GM18520 (cell line): ENCODE data around the gene ANTKMT.

ENCODE experiments used
- ATAC-seq: cut with Tn5 transposase; IDR thresholded peaks from one replicate; pipeline ENCODE4 v1.9.1; 2021; ENCODE audit not compliant: unreplicated experiment

ANTKMT gene

DNA sequence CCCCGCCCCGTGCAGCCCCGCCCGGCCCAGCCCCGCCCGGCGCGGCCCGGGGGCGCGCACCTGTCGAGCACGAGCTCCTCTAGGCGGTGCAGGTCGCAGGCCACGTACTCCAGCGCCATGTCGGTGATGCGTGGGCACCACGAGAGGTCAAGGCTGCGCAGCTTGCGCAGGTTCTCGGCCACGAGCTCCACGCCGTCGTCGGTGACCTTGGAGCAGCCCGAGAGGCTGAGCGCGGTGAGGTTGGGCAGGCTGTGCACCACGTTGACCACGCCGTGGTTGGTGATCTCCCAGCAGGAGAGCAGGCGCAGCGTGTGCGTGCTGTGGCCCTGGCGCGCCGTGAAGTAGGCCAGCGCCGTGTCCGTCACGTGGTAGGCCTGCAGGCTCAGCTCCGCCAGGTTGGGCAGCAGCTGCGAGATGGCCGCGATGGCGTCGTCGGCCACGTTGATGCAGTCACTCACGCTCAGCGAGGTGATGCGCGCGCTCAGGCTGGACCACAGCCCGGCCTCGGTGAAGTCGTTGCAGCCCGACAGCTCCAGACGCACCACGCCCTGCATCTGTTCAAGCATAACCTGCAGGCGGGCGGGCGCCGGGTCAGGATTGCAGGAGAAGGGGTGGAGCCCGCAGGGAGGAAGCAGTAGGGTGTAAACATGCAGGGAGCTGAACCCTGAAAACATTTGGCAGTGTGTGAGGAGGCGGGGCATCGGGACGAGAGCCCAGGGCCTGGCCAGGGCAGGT is 25.4 kb upstream of the ANTKMT start:
- no peak for ATAC-seq

- ATAC-seq, result no peak
Observed at GRCh38 chr16:698911-699671, 21.9 kb upstream of the ANTKMT start.

DNA sequence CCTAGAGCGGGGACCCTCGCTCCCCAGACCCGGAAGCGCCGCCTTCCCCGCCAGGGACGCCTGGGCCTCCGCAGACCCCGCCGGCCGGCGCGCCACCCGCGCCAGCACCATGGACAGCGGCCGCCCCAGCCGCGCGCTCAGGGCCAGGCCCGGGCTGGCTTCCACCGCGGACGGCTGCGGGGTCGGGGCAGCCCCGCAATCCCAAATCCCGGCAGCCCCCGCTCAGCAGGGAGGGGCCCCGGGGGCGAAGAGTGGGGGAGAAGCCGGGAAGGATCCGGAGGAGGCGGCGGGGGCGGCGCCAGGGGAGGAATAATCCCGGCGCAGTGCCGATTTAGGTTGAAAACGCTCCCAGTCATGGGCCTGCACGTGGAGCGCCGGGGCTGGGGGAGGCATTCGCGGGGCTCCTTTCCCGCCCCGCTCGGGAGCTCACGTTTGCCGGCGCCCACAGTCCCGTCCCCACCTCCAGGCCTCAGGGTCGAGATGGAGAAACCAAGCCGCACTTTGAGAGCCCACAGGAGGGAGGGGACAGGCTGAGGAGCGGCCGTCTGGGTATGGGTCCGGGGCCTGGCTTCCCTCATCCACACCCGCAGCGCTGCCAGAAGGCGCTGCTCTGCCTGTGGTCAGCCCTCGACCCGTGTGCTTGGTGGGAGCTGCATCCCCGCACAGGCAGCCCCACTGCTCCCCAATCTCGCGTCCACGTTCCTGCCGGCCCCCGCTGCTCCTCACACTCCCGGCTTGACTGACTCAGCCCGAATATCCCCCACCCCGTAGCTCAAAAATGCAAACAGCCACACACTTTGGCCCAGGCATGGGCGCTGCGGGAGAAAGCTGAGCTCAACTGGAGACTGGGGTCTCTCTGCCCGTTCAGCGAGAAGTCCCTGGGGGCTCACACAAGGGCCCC is 20.0 kb upstream of the ANTKMT start:
- no peak for ATAC-seq

DNA sequence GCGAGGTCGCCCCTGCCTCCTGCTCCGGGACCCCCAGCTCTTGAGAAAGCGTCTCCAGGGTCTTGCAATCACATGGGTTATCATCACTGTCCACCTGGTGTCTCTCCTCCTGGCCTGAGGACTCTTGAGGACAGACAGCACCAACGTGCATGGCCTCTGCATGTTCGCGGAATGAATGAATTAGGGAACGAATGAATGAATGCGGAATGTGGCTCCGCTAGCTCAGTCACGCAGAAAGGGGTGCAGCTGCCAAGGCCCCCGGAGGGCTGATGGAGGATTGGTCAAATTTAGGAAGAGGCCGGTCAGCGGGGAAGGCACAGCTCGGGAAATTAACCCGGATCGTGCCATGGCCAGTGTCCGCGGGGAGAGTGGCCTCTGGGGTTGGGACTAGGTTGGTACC is 18.6 kb upstream of the ANTKMT start:
- no peak for ATAC-seq

GRCh38 chr16:703406-703805 is 17.5 kb upstream of the ANTKMT start:
- no peak for ATAC-seq

DNA sequence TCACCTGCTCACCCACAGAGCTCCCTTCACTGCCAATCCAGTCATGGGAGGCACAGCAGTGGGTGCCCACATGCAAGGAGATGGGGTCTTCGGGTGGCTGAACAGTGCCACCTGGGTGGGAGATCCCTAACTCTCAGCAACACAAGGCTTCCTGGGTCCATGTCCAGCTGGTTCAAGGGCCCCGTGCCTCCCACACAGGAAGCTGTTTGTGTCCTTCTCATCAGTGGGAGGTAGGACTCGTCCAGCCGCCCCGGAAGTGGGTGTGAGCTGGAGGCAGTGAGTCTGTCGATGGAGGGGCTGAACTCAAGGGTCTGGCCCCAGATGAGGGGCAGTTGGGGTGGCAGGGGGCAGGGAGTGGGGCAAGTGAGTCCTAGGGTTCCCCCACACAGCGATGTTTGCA is 16.9 kb upstream of the ANTKMT start:
- ATAC-seq, result no peak

- ATAC-seq, result no peak
Observed at GRCh38 chr16:704552-705380, 16.2 kb upstream of the ANTKMT start.

- ATAC-seq, result no peak
Observed at GRCh38 chr16:705431-706188, 15.3 kb upstream of the ANTKMT start, which contains the start of gene FBXL16. Gene FBXL16 (minus strand): TSS chr16:705801. CDS start chr16:697405, 8,396 bp downstream.

DNA sequence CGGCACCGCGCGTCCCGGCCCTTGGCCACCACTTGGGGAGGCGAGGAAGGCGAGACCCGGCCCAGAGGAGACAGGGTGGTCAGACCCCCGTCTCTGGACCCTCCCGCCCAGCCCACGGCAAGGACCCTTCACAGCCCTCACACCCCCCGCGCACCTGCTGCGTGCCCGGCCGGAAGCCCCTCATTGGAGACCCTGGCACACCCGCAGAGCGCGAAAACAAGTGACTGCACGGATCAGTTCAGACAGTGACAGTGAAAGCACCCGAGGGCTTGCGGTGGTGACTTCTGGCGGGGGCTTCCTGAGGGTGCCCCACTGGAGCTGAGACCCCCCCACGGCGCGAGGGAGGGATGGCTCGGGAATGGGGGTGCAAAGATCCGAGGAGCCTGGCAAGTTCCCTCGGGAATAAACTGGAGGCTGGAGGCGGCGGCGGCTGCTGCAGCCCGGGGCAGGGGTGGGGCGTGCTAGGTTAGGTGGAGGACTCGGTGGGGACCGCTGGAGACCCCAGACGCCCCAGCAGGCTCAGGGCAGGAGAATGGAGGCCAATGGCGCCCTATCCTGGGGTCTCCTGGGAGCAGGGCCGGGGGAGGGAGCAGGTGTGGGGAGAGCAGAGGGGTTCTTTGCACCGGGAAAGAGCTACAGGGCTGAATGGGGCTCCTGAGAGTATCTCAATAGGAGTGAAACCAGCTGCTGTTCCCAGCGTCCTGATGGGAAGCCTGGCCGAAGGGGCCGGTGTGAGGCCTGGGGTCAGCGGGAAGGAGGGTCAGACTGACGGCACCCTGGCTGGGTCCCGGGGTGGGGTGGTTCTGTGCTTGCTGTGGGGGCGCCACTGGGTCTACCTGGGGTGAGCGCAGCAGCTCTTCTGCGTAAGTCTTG is 14.5 kb upstream of the ANTKMT start:
- ATAC-seq, result no peak

- no peak for ATAC-seq
Observed at GRCh38 chr16:707062-707538, 13.8 kb upstream of the ANTKMT start.

DNA sequence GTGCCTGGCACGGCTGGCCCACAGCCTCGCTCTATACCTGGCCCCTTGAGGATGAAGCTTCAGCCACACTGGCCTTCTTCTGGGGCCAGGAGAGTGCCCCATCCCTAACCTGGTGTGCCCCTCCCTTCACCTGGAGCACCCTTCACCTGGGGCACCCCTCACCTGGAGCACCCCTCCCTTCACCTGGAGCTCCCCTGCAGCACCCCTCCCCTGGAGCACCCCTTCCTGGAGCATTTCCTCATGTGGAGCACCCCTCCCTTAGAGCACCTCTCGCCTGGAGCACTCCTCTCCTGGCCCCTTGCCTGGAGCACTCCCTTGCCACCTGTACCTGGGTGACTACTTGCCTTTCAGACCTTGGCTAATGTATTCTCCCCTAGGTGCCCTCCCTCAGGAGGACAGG is 12.9 kb upstream of the ANTKMT start:
- no peak for ATAC-seq

DNA sequence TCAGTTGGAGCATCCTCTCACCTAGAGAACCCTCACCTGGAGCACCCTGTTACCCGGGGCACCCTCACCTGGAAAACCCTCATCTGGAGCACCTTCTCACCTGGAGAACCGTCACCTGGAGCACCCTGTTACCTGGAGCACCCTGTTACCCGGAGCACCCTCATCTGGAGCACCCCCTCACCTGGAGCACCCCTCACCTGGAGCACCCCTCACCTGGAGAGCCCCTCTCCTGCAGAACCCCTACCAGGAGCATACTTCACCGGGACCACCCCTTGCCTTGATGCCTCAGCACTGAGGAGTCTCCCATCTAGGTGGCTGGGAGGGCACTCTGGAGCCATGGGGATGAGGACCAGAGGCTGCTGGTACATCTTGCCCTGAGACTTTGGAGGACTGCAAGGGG is 12.0 kb upstream of the ANTKMT start:
- no peak for ATAC-seq

DNA sequence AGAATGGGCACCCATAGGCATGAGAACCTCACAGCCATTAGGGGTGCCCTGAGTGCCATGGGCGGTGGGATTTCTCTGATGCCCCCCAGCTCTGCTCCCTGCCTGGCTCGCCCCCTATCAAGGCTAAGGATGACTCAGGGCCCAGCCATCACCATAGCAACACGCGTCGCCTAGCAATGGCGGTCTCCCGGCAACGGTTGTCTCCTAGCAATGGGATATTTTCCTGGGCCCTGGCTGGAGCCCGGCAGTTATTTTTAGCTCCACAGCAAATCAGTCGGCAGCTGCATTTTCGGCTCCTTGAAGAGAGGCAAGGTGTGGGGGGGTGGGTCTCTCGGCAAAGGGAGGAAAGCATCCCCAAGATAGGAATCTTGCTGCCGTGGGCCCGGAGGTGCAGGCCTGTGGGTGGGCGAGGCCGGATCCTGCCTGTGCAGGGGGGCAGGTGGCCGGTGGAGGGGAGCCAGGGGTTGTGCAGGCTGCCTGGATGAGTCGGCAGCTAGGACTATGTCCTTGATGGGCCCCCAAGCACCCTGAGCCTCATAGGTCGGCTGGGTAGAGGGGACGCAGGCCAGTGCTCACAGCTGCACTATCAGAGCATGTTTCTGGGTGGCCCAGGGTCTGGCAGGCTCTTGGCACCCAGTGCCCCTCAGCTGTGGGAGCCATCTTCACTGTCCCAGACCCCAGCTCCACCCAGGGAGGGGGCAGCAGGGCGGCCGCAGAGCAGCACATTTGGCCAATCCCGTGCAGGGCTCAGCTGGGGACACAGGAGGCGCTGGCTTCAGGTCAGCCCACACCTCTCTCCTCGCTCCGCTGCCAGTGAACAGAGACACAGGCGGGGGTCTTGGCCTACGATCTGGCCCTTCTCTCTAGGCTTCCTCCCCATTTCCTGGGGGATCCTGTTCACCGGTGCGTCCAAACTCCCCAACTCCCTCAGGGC is 11.1 kb upstream of the ANTKMT start:
- no peak for ATAC-seq

DNA sequence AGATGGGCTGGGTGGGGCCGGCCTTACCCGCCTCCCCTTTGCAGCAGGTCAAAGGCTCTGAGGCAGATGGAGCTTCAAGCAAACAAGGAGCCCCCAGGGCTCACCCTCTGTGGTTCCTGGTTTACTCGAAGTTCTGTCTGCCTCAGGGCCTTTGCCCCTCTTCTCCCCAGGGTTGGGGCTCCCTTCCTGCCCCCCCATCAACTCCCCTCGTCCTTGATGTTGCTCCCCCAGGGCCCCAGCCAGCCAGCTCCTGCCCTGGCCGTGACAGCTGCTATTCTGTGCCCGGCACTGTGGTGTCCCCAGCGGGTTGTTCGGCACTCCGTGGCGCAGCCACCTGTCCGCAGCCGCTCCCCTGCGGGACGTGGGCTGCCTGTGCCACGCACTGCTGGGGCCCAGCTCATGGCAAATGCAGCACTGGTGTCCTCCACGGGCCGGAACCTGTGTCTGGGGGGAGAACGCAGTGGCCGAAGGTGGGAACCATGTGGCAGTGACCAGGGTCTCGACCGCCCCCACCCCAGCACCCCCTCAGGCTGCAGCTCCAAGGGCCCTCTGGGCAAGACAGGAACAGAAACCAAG is 10.4 kb upstream of the ANTKMT start:
- no peak for ATAC-seq

GRCh38 chr16:711084-711483 is 9.9 kb upstream of the ANTKMT start:
- ATAC-seq, result no peak

DNA sequence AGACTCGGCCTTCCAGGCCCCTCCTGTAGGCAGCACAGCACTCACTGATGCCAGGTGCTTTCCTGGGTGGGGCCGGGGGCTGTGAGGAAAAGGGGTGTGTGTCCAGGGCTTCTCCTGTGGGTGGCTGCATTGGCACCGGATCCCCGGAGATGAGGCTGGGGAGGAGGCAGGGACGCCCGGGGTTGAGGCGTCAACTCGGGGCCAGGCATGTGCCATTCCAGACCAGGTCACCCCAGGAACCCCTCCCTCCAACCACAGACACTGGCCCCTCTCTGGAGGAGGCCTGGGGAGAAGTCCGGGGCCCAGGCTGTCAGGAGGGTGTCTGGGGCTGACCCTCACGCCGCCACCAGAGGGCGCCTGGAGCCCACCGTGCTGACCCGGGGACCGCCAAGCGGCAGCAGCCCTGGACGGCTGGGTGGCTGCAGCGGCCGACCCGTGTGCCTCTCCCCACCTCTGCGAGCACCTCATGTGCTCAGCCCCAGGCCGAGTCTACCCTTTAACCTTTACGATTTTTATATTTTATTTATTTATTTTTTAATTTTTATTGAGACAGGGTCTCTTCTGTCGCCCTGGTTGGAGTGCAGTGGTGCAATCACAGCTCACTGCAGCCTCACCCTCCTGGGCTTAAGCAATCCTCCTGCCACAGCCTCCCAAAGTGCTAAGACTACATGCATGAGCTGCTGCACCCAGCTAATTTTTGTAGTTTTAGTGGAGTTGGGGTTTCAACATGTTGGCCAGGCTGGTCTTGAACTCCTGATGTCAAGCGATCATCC is 9.2 kb upstream of the ANTKMT start:
- ATAC-seq, result no peak
